HEK293 (cell line): ENCODE results near the gene LHFPL3.

Experiments
- CTCF ChIA-PET: fragments of 350-600 bp; formaldehyde crosslinking; extraction: SDS; loops from one replicate; lab custom pipeline; 2021; ENCODE audit warnings: antibody characterized with exemption; lab: Yijun Ruan, JAX
- POLR2A ChIA-PET: fragments of 300-600 bp; formaldehyde crosslinking; extraction: SDS; loops from one replicate; lab custom pipeline; 2020; ENCODE audit warnings: antibody characterized with exemption, inconsistent platforms; lab: Yijun Ruan, JAX
- H3K27ac ChIP-seq: fragments of 200-500 bp; sonication (Bioruptor generic); 2 replicates; pipeline ENCODE4 v1.5.1; 2014; ENCODE audit warnings: low read depth, low read length, control low read depth, inconsistent platforms; ENCODE audit errors: extremely low read depth
- H3K36me3 ChIP-seq, 2 experiments: fragments of 200-500 bp in 1 of 2; sonication (Bioruptor generic) in 1 of 2; 1 replicate in 1 of 2; 2 replicates in 1 of 2; pipeline ENCODE4 v1.5.1; 2014 to 2017; ENCODE audit warnings: inconsistent platforms in 2 of 2, low read length in 2 of 2; ENCODE audit not compliant: control insufficient read depth in 2 of 2, insufficient read depth in 1 of 2
- H3K4me1 ChIP-seq: fragments of 200-500 bp; sonication (Bioruptor generic); 2 replicates; pipeline ENCODE4 v1.5.1; 2014; ENCODE audit warnings: mild to moderate bottlenecking, low read length, inconsistent platforms; ENCODE audit not compliant: control insufficient read depth, insufficient read depth
- H3K4me3 ChIP-seq: 2 replicates; pipeline ENCODE4 v1.5.1; 2011; ENCODE audit warnings: low read depth, mild to moderate bottlenecking, control low read depth, low read length, moderate library complexity
- H3K9me3 ChIP-seq: fragments of 200-500 bp; sonication (Bioruptor generic); 2 replicates; pipeline ENCODE4 v1.5.1; 2014; ENCODE audit warnings: low read depth, low read length, inconsistent platforms; ENCODE audit not compliant: control insufficient read depth, insufficient read depth
- ATF2 ChIP-seq: fragments of 450-650 bp; formaldehyde crosslinking; IDR thresholded peaks from 2 replicates; pipeline ENCODE4 v1.5.1; 2016; ENCODE audit warnings: missing biosample characterization, missing genetic modification characterization, low read depth
- FEZF1 ChIP-seq: fragments of 450-650 bp; formaldehyde crosslinking; IDR thresholded peaks from 2 replicates; pipeline ENCODE4 v1.5.1; 2016; ENCODE audit warnings: missing biosample characterization, missing genetic modification characterization
- REPIN1 ChIP-seq: fragments of 450-650 bp; formaldehyde crosslinking; IDR thresholded peaks from 2 replicates; pipeline ENCODE4 v1.5.1; 2017; ENCODE audit warnings: missing biosample characterization, missing genetic modification characterization, low read depth
- SP3 ChIP-seq: fragments of 450-650 bp; formaldehyde crosslinking; IDR thresholded peaks from 2 replicates; pipeline ENCODE4 v1.5.1; 2016; ENCODE audit warnings: missing biosample characterization, missing genetic modification characterization
- ZBTB11 ChIP-seq: fragments of 450-650 bp; formaldehyde crosslinking; conservative IDR thresholded peaks from 2 replicates; pipeline ENCODE4 v1.5.1; 2016; ENCODE audit warnings: low read depth, missing biosample characterization, missing genetic modification characterization
- ZFP41 ChIP-seq: fragments of 450-650 bp; formaldehyde crosslinking; IDR thresholded peaks from 2 replicates; pipeline ENCODE4 v1.5.1; 2016; ENCODE audit warnings: missing biosample characterization, missing genetic modification characterization, borderline replicate concordance
- ZNF488 ChIP-seq: fragments of 450-650 bp; formaldehyde crosslinking; IDR thresholded peaks from 2 replicates; pipeline ENCODE4 v1.5.1; 2016; ENCODE audit warnings: missing biosample characterization, missing genetic modification characterization
- ZNF518A ChIP-seq: fragments of 450-650 bp; formaldehyde crosslinking; conservative IDR thresholded peaks from 2 replicates; pipeline ENCODE4 v1.5.1; 2016; ENCODE audit warnings: low read depth, missing biosample characterization, missing genetic modification characterization
- ZNF560 ChIP-seq: fragments of 450-650 bp; formaldehyde crosslinking; IDR thresholded peaks from 2 replicates; pipeline ENCODE4 v1.5.1; 2017; ENCODE audit warnings: missing biosample characterization, missing genetic modification characterization, borderline replicate concordance

The LHFPL3 gene

GRCh38 chr7:104841798-104842197 is 513.4 kb downstream of the LHFPL3 start:
- TF ChIP-seq ZNF518A (tag by site-specific recombination) (no peak), REPIN1 (tag by site-specific recombination) (no peak), ZBTB11 (tag by site-specific recombination) (no peak), ATF2 (tag by site-specific recombination) (no peak), SP3 (tag by site-specific recombination) (no peak), FEZF1 (tag by site-specific recombination) (no peak)
- no peaks in the 10 kb centered on the region for H3K36me3 ChIP-seq
- ChIA-PET CTCF (interaction anchor here (1.0 kb wide), 1 partner anchor 19 kb away, joined by 3 read pairs; no protein-coding TSS in a partner anchor), POLR2A (no interaction called here)
- no peaks in the 10 kb centered on the region; the same call in 1 of the 2 replicates for H3K9me3 ChIP-seq
- H3K4me1 ChIP-seq = no peaks in the 10 kb centered on the region
- no peak overlapping the region for H3K4me3 ChIP-seq
- H3K27ac ChIP-seq = no peak overlapping the region

GRCh38 chr7:104843198-104843597 is 514.8 kb downstream of the LHFPL3 start:
- H3K36me3 ChIP-seq = no peaks in the 10 kb centered on the region
- ChIA-PET POLR2A (no interaction called here), CTCF (interaction anchor here (0.7 to 0.9 kb wide), 2 partner anchors 477 to 612 kb away, joined by 3 read pairs; no protein-coding TSS in a partner anchor)
- H3K4me3 ChIP-seq = no peak overlapping the region
- H3K27ac ChIP-seq = no peak overlapping the region
- TF ChIP-seq ZNF518A (tag by site-specific recombination) = no peak
- TF ChIP-seq ZNF488 (tag by site-specific recombination) = no peak
- TF ChIP-seq ZFP41 (tag by site-specific recombination) = no peak
- no peak for TF ChIP-seq ZNF560 (tag by site-specific recombination)
- no peaks in the 10 kb centered on the region for H3K4me1 ChIP-seq
- H3K9me3 ChIP-seq = no peaks in the 10 kb centered on the region; the same call in 1 of the 2 replicates
